GM21447 (cell line): ENCODE data around the gene ANAPC4.
A peak's percentile ranks its signal among the peaks of the same experiment; 100 is the strongest.

Experiments
- ATAC-seq: cut with Tn5 transposase; IDR thresholded peaks from one replicate; pipeline ENCODE4 v1.9.1; 2021; ENCODE audit not compliant: unreplicated experiment

Gene ANAPC4

DNA sequence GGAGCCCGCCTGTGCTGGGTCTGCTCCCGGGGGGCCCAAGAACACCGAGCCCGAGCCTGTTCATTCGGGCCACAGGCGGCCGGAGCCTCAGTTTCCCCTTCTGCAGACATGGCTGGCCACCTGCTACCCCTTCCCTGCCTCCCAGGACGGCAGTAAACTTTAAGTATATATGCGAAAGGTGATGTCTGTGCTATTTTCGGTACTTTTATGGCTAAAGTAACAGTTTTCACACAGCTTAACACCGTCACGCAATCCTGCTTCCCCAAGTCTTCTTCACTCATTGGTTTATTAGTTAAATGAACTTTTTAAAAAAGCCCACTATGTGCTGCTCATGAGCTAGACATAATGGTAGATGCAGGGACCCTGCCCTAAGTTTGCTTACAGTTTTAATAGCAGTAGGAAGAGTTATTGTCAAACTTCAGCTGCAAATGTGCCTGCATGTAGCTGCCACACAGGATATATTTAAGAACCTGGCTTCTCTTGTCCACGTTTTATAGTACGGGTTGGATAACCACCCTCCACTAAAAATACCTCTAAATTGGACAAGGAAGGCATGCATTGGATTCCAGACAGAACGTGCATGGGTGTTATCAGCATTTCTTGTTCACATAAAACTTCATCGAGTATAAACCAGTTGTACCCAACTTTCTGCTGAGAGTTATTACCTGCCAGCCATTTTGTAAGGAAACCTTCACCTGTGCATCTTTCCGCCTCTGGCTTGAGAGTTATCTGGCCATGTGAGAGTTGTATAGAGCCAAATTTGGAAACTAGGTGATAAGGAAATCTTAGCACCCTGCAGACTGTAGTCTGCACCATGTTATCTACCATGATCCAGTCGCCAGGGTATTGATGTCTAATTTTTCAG, 741 bp downstream of the ANAPC4 start:
- peak; percentile 10 for ATAC-seq

DNA sequence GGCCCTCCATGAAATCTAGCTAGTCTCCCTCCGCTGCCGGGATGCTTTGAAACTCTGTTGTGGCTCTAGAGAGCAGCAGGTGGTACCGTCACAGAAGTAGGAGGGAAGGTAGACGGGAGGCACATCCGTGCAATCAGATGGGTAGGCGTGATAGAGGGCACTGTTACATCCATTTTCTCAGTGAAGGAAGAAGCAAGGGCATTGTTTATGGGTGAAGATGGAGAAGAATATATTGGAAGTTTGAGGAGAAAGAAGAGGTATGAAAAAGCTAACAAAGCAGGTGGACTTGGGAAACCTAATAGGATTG, 1.3 kb downstream of the ANAPC4 start:
- ATAC-seq: no peak

DNA sequence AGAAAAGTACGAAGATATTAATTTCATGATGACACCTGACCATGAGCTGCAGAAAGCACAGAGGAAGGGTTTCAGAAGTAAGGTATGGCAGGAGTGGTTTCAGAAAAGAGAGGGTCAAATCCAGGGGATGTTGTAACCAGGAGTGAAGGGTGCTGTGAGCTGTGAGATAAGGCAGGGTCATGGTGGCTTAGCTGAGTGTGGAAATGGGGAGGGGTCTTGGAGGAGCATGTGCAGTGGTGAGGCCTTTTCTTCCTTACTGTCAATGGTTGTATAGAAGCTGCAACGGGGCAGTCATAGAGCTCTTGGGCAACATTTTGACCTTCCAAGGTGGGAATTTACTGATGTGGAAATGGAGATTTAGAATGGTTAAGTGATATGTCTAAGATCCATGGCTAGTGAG, 2.5 kb downstream of the ANAPC4 start:
- no peak for ATAC-seq

DNA sequence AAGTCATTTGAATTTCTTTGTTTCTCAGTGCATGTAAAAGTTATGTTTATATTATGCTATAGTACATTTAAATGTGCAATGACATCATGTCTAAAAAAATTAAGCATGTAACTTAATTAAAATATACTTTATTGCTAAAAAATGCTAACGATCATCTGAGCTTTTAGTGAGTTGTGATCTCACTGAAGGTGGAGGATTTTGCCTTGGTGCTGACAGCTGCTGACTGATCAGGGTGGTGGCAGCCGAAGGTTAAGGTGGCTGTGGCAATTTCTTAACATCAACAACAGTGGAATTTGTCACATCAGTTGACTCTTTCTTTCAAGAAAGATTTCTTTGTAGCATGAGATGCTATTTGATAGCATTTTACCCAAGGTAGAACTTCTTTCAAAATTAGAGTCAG, 6.6 kb downstream of the ANAPC4 start:
- ATAC-seq: no peak

DNA sequence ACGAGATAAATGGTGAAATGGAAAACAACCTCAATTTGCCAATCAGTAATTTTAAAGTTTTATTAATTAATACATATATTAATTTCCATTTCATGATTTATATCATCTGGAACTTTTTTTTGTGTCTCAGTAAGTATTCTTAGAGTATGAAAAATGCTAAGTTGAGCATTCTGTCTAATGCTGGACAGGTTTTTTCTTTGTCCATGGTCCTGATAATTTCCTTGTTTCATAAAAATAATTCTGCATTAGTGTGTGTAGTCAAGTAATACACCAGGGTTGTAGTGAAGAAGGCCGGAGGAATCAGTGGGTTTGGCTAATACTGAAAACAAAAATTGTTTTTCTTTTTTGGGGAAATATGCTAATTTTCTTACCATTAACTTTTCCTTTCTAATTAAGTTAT, 9.9 kb downstream of the ANAPC4 start:
- ATAC-seq: no peak

DNA sequence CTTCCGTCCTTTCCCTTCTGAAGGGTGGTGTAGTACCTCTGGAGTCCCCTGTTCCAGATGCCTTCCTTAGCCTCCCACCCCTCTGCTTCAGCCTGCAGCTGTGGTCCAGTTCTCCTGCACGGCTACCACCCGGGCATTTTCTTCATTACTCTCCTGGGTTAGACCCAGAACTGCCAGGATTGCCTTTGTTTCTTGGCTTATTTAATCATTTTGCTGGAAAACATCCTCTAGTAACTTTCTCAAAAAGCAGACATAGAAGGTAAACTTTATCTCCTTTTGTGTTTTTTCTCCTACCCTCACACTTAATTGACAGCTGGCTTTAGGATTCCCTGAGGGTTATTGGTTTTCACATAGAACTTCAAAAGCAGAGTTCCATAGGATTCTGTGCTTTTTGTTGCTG, 20.2 kb downstream of the ANAPC4 start:
- no peak for ATAC-seq

DNA sequence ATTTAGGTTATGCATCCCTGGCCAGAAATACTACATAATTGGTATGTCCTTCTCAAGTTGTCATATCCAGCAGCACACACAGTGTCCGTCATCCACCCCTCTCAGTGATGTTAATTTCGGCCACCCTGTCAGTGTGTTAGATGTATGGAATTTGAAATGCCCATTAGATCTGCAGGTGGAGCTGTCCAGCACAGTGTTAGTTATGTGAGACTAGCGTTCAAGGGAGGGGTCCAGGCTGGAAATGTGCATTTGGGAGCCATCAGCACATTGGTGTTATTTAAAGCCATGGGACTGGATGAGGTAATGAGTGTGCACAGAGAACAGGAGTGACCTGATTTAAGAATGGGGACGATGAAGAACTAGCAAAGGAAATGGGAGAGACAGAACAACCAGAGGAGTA, 22.4 kb downstream of the ANAPC4 start:
- ATAC-seq: no peak

DNA sequence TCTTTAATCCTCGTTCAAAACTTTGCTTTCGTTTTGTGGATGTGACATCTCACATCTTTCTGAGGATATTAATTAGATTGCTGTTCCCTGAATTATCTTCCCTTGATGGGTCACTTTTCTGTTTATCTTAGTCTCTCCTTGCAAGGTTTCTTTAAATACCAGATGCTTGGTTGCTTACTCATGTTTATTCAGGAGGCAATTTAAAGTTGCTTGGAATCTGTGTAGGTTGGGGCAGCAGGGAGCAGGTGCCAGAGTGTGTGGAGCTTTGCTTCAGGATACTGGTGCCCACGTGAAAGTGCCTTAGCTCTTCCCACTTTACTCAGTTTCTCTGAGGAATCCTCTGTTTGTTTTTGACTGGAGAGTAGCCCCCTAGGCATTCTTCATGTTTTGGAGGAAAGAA, 24.0 kb downstream of the ANAPC4 start:
- no peak for ATAC-seq

DNA sequence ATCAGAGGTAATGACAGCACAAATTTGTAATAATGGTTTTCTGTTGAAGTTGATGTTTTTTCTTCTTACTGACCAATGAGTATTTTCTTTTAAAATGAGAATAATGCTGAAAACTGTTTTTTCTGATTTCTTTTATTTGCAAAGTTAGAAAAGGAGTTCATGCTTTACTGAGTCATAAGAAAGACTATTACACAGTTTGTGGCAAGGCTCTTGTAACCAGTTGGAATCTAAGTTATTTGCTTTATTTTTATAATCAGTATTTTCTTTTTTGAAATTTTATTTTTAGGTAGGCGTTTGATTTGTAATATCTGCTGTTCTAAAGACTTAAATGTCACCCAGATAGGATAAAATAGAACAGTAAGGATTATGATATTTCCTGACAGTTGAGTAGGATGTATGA, 25.5 kb downstream of the ANAPC4 start:
- ATAC-seq: no peak

DNA sequence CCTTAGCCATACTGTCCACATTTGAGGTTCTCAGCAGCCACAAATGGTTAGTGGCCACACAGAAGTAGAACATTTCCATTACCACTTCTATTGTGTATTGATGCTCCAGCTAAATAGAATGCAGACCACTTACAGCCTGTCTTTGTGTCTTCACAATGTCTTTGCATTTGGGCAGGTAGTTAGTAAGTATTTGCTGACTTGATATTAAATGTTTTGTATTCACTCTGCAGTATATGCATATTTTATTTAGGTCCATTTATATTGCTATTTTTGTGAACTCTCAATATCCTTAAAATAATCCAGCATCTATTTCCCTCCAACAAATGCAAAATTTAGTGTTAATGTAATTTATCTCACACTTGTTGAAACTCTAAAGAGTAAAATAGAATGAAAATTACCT, 26.6 kb downstream of the ANAPC4 start:
- ATAC-seq: no peak

DNA sequence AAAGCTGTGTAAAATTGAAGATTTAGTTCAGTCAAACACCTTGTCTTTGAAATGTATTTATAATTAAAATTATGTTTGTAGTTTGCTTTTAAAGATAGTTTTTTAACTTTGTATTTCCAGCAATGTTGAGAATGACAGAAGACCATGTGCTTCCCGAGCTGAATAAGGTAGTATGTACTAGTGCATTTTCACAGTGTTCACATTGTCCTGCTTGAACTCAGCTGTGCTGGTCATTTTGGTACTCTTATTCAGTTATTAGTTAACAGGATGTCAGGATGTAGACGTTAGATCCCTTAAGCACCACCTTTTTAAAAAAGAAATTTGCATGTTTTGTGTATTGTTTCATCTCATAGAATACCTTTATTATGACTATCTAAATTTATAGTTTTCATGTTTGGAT, 28.4 kb downstream of the ANAPC4 start:
- ATAC-seq: no peak

DNA sequence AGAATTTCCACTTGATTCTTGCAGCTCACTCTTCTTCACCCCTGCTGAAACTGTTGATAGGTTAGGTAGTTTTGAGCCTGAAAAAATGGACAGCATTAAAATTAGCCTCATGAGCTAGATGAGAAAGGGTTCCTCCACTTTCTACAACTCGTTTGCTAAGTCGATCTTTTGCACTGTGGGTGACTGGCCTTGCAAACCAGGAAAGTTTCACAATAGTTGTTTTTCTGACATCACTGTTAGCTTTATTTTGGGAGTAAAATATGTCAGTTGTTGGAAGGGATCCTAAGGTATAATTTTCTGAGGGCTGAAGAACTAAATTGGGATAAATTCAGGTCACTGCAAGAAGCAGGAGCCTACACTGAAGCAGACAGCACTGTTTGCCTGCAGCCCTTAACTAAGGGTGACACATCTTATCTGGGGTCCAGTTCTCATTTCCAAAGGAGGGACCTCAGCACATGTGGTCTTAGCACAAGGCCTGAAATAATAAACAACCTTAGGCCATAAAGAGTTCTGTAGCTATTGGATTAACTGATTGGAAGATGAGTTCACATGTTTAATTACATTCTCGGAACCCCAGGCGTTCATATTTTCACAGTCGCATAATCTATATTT, 29.1 kb downstream of the ANAPC4 start:
- ATAC-seq: no peak

DNA sequence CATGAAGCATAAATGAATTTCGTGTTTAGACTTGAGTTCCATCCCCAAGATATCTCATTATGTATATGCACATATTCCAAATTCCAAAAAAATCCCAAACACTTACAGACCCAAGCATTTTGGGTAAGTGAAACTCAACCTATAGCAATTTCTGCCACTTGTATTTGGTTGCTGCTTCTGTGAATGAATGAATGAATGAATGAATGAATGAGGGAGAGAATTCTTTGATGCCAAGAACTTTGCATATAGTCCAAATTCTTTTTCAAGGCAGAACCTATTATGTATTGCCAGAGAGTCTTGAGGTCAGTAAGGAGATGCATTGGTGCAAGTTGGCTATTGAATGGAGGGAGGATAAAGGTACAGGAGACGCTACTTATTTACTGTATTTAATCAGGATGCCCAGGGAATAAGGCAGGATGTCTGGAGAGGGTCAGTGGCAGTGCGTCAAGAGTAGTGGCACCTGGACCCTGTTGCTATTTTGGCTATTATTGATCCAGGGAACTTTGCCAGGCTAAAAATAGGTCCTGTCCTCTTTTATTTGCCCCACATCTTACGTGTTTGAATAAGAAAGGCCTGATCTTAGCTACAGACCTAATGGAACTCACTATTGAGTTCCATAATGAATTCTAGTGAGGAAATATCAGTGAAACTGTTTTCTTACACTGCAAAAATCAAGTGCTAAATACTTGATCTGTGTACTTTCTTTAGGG, 33.9 kb downstream of the ANAPC4 start:
- ATAC-seq: no peak

DNA sequence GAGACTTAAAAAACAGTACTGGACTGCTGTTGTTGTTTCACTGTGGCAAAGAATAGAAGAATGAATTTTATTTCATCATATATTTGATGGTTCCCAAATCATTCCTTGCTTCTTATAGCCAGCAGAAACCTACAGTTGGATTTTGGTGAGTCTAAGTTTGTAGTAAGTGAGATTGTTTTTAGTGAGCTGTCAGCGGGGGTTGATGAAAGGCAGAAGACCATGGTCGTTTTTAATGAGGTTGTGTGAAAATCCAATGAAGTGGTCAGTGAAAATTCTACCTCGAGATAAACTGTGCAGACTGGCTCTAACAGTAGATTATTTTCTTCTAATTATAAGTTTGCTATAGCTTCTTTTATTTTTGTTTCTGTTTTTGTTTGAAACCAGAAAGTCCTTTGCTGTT, 36.2 kb downstream of the ANAPC4 start:
- no peak for ATAC-seq

DNA sequence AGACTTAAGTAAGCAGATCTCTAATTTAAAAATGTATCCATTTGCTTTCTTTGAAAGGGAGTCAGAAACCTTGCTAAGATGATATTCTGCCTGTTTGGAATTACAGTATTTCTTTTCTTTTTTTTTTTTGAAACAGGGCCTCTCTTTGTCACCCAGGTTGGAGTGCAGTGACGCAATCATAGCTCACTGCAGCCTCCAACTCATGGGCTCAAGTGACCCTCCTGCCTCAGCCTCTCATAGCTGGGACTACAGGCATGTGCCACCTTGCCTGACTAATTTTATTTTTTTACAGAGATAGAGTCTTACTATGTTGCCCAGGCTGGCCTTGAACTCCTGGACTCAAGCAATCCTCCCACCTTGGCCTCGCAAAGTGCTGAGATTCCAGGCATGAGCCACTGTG, 40.0 kb downstream of the ANAPC4 start:
- ATAC-seq: no peak

DNA sequence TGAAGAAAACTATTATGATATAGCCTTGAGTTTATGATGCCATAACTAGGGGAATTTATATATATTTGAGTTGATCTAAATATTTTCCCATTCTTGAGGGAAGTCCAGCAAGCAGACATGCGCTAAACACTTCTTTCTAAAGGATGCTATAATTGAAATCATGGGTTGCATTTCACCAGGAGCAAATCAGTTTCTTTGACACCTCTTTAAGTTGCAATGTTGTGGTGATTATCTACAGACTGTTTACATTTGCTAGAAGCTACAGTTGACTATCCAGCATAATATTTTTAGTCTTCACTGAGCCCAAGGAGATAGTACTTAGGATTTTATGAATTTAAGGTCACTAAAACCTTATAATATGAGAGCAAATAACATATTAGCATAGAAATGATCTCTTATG, 43.9 kb downstream of the ANAPC4 start:
- no peak for ATAC-seq

DNA sequence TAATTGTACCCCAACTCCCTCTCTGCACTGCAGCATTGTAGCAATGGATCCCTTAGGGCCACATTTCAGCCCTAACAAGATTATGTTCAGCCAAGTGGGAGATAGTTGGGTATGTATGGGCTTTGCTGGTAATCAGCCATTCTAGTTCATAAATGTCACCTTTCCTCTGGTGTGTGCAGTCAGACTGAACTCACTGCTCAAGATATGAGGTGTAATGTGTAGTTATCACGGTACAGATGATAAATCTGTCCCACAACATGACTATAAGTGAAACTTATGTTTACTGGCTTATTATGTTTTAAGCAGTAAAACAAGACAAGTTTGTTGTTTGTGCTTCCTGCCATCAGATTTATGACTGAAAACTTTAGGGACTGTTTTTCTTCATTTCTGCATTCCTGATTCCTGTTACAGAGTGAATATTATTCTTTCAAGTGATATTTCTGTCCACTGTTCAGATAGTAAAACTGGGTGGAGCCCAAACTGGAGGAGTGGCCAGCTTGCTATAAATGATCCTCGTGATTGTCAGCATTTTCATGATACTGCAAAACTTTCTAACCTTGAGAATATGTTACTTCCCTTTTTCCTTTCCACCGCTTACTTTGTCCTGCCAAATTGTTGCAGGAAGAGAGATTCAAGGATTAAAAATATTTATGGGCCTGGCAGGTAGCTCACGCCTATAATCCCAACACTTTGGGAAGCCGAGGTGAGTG, 44.9 kb downstream of the ANAPC4 start:
- no peak for ATAC-seq

DNA sequence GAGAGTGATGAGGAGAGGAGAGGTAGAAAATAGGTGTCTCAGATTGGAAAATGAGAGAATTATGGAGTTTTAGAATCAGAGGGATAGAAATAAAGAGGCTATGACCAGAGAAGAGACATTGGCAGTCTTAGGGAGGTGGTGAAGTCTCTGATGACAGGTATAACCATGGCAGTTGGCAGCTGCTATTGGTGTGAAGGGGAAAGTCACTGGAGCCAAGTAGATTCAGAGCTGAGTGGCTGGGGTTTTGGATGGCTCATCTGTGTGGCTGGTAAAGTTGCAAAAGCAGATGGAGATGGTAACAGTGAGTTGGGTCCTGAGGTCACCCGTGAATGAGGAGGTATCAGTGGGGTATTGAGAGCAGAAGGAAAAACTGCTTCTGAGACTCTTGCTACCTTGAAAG, 46.5 kb downstream of the ANAPC4 start:
- ATAC-seq: no peak

DNA sequence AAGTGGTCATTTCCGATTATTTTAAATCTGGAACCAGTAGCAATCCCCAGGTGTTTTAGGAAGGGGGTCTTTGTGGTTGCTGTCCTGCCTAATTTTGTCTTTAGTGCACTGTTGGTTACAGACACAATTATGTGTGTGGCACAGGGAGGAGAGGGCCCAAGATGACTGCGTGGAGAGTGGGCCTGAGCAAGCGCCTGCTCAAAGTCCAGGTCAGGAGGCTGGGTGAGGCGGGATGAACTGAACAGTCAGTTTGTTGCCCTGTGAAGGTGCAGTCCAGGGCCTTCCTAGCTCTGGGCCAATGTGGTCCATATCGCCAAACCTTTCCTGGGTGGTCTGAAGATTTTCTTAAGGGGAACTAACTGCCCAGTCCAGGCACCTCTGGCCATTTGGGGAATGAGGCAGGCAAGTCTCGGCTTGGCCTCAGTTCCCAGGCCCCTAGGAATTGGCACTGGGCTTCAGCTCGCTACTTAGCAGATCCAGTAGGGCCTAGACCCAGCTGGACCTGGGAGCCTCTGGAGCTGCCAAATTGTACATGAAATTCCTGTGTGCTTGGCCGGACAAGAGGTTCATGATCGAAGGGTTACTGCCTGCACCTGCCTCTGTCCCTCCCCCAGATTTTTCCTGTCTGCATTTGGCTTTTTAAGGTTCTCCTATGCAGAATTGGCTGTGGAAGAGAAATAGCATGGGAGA, 47.6 kb downstream of the ANAPC4 start:
- ATAC-seq: no peak

DNA sequence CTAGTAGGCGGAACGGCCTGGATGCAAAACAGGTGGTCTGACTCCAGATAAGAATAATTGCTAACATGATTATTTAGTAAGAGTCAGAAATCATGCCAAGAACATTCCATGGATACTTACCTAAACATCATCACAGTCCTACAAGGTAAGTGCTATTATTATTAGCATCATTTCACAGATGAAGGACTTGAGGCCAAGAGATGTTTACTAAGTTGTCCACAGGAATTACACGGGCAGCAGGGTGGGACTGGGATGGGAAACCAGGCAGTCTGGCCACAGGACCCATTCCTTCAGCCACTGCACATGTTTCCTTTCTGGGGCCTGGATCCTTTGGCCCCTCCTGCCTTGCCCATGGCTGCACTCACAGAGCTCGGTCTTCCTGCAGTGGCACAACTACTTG, 48.3 kb downstream of the ANAPC4 start:
- ATAC-seq: no peak

DNA sequence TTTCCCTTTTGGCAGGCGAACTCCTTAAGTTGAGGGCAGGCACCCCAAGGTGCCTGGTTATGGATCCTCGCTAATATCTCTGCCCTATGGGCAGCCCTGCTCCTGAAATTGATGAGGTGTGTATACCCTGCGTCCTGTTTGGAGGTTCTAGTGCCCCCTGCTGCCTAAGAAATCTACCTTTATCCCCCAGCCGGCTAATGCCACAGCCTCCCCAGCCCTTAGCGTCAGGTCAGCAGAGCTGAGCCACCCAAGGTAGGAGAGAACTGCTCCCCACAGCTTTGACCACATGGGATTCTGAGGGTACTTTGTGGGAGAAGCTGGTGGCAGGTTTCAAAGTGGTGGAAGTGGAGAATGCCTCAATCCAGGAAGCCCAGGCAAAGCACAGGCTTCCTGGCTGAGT, 50.8 kb downstream of the ANAPC4 start:
- ATAC-seq: no peak
